ENCODE data around the gene TJP2. TPM values are rescaled to one million over a fixed set of nuclear protein-coding genes. Genes with fewer than 3 reads are reported as not detected.

Gene TJP2
- total RNA-seq, 1 donor, result 61.7 TPM

- DNase-seq (ENCODE audit: low read depth), result no peak
- no peak overlapping the region for H3K4me3 ChIP-seq (ENCODE audit: low read depth, low read length)
- TF ChIP-seq CTCF (IDR thresholded peaks at IDR 0.05; ENCODE audit: insufficient read depth, low read length), result no peak
Measured at GRCh38 chr9:69204326-69204725, 30.2 kb downstream of the TJP2 start.

- H3K4me3 ChIP-seq (ENCODE audit: low read depth, low read length), result peak overlapping the region; percentile 26
- peak; percentile 89 for DNase-seq (ENCODE audit: low read depth)
- no peak for TF ChIP-seq CTCF (IDR thresholded peaks at IDR 0.05; ENCODE audit: insufficient read depth, low read length)
Measured at GRCh38 chr9:69204849-69205248, 30.8 kb downstream of the TJP2 start.

GRCh38 chr9:69206047-69206446, 32.0 kb downstream of the TJP2 start:
- H3K4me3 ChIP-seq (ENCODE audit: low read depth, low read length), result no peak overlapping the region
- TF ChIP-seq CTCF (IDR thresholded peaks at IDR 0.05; ENCODE audit: insufficient read depth, low read length), result no peak
- no peak for DNase-seq (ENCODE audit: low read depth)

- H3K4me3 ChIP-seq (ENCODE audit: low read depth, low read length), result no peak overlapping the region
- no peak for TF ChIP-seq CTCF (IDR thresholded peaks at IDR 0.05; ENCODE audit: insufficient read depth, low read length)
- DNase-seq (ENCODE audit: low read depth), result no peak
Measured at GRCh38 chr9:69207503-69207902, 33.4 kb downstream of the TJP2 start.

- no peak overlapping the region for H3K4me3 ChIP-seq (ENCODE audit: low read depth, low read length)
- no peak for DNase-seq (ENCODE audit: low read depth)
- TF ChIP-seq CTCF (IDR thresholded peaks at IDR 0.05; ENCODE audit: insufficient read depth, low read length), result no peak
Measured at GRCh38 chr9:69211424-69212036, 37.5 kb downstream of the TJP2 start.

GRCh38 chr9:69213647-69214046, 39.6 kb downstream of the TJP2 start:
- TF ChIP-seq CTCF (IDR thresholded peaks at IDR 0.05; ENCODE audit: insufficient read depth, low read length), result no peak
- no peak overlapping the region for H3K4me3 ChIP-seq (ENCODE audit: low read depth, low read length)

GRCh38 chr9:69214939-69215338, 40.9 kb downstream of the TJP2 start:
- DNase-seq (ENCODE audit: low read depth), result no peak
- H3K4me3 ChIP-seq (ENCODE audit: low read depth, low read length), result no peak overlapping the region
- no peak for TF ChIP-seq CTCF (IDR thresholded peaks at IDR 0.05; ENCODE audit: insufficient read depth, low read length)

More at GRCh38 chr9:69213647-69214046, 39.6 kb downstream of the TJP2 start:
- DNase-seq (ENCODE audit: low read depth), result peak; percentile 22
